Peyer's patch (tissue), 4 donors: ENCODE results near the gene PHYKPL.

Experiments used
- CTCF ChIP-seq, 6 experiments: fragments of 450-650 bp in 4 of 6; fragments of 200-600 bp in 2 of 6; sonication (generic) in 1 of 6; IDR thresholded peaks; one replicate each; pipeline ENCODE4 v1.5.1; 2017 to 2019; ENCODE audit warnings: antibody characterized with exemption in 6 of 6, mild to moderate bottlenecking in 3 of 6, moderate library complexity in 1 of 6
- POLR2A ChIP-seq, 2 donors: fragments of 450-650 bp; IDR thresholded peaks; one replicate each; pipeline ENCODE4 v1.5.1; 2017; ENCODE audit warnings: antibody characterized with exemption in 2 of 2, mild to moderate bottlenecking in 2 of 2, moderate library complexity in 2 of 2

DNA sequence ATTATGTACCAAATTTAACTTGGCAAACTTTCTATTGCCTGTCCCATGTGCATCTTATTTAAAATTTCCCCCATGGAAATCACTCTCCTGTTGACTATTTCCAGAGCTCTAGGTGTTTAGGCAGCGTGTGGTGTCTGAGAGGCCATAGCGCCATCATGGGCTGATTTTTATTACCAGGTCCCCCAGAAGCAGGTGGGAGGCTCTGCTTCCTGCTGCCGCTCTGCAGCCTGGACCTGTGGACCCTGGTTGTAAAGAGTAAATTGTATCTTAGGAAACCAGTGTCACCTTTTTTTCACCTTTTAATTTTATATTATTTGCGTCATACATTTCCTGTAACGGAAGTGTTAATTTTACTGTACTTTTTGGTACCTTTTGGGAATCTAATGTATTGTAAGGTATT, 21.9 kb downstream of the PHYKPL start:
- no peak for TF ChIP-seq CTCF (IDR thresholded peaks at IDR 0.05)
- TF ChIP-seq POLR2A (IDR thresholded peaks at IDR 0.05) = no peak
